Gastroesophageal sphincter (tissue), 4 donors: ENCODE measurements around the gene CLIC3. TPM values are rescaled to one million over a fixed set of nuclear protein-coding genes. Genes with fewer than 3 reads are reported as not detected.

Experiments used
- ATAC-seq: fragments of 150-250 bp; one replicate; pipeline ENCODE4 v1.9.1; 2016; ENCODE audit warnings: mild to moderate bottlenecking, moderate library complexity
- H3K27ac ChIP-seq, 4 donors: fragments of 200-600 bp; sonication (generic) in 3 of 4; 1 replicate in 3 of 4; 2 replicates in 1 of 4; pipeline ENCODE4 v1.5.1; 2016 to 2019
- H3K27me3 ChIP-seq: fragments of 200-600 bp; sonication (generic); one replicate; pipeline ENCODE4 v1.5.1; 2019
- H3K36me3 ChIP-seq, 2 donors: fragments of 200-600 bp; sonication (generic); one replicate each; pipeline ENCODE4 v1.5.1; 2019; ENCODE audit warnings: control low read depth in 1 of 2
- H3K4me1 ChIP-seq, 3 donors: fragments of 200-600 bp; sonication (generic); 1 replicate in 2 of 3; 2 replicates in 1 of 3; pipeline ENCODE4 v1.5.1; 2016 to 2019; ENCODE audit warnings: control low read depth in 2 of 3
- H3K4me3 ChIP-seq, 2 donors: fragments of 200-600 bp; sonication (generic); one replicate each; pipeline ENCODE4 v1.5.1; 2019; ENCODE audit warnings: mild to moderate bottlenecking in 1 of 2, moderate library complexity in 1 of 2
- H3K9me3 ChIP-seq, 3 donors: fragments of 200-600 bp; sonication (generic); one replicate each; pipeline ENCODE4 v1.5.1; 2017 to 2019; ENCODE audit warnings: control low read depth in 2 of 3
- EP300 ChIP-seq: sonication (generic); formaldehyde crosslinking; IDR thresholded peaks from one replicate; pipeline ENCODE4 v1.6.1; 2017; ENCODE audit warnings: antibody characterized with exemption, mild to moderate bottlenecking
- POLR2A ChIP-seq, 2 donors: fragments of 450-650 bp; IDR thresholded peaks; one replicate each; pipeline ENCODE4 v1.6.1; 2017; ENCODE audit warnings: antibody characterized with exemption in 2 of 2, mild to moderate bottlenecking in 2 of 2, moderate library complexity in 1 of 2
- POLR2AphosphoS5 ChIP-seq: sonication (generic); formaldehyde crosslinking; IDR thresholded peaks from one replicate; pipeline ENCODE4 v1.6.1; 2017; ENCODE audit warnings: antibody characterized with exemption
- WGBS, 2 donors: methylation state at CpG; one replicate each; pipeline ENCODE4 v1.1.5; 2018; ENCODE audit warnings: low coverage in 1 of 2; 5-methylcytosine and 5-hydroxymethylcytosine counted together
- total RNA-seq, 4 donors: library from RNA; depleted of rRNA; stranded (reverse); fragments of >200 nt; gene quantifications; one replicate each; pipeline ENCODE4 v1.1.0, GENCODE V29; 2016
- TF ChIP-seq, protein P1 (sequence below), 4 experiments: fragments of 200-600 bp in 2 of 4; fragments of 450-650 bp in 2 of 4; sonication (generic) in 1 of 4; IDR thresholded peaks; one replicate each; pipeline ENCODE4 v1.5.1; 2017 to 2019; ENCODE audit warnings: antibody characterized with exemption in 4 of 4, mild to moderate bottlenecking in 2 of 4, moderate library complexity in 2 of 4

CLIC3 gene
- total RNA-seq, 4 donors from 2014 or later = 0.81 to 5.4 (median 2.2) TPM

DNA sequence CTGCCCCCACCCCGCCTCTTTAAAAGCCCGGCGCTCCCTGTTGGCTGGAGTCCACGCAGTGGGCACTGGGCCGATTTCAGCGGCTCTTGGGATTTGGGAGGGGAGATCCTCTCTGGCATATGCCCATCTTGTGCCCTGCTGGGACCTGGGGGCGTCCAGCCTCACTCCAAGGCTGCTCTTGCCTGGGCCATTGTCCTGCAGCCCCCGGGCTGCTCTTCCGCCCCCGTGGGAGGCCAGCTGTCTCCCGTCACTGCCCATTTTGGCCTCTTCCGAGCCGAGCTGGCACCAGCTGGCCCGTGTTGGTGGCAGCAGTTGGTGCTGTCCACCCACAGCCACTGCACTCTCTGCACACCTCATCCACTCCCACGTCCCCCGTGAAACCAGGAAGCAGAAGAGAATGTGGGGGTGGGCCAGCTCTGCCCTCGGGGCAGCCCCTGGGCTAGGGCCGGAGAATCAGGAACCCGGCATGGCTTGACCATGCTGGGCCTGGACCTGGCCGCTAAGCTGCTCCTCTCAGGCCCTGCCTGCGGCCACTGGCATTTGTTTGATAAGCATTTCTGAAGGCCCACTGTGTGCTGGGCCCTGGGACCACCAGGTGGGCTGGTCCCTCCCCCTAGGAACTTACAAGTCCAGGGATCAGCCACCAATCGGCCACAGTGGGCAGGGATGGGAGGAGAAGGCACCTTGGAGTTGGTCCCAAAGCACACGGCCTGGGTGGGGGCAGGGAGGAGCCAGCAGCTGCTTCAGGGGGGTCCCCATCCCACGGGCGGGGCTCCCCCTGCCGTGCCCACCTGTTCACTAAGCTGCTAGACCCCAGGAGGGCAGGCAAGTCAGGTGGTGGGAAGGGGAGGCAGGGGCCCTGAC lies 49.1 kb downstream of the CLIC3 start:
- ATAC-seq = no peak
- TF ChIP-seq EP300 (no peak), POLR2AphosphoS5 (no peak), POLR2A (IDR thresholded peaks at IDR 0.05) (no peak)
- TF ChIP-seq, protein P1, sequence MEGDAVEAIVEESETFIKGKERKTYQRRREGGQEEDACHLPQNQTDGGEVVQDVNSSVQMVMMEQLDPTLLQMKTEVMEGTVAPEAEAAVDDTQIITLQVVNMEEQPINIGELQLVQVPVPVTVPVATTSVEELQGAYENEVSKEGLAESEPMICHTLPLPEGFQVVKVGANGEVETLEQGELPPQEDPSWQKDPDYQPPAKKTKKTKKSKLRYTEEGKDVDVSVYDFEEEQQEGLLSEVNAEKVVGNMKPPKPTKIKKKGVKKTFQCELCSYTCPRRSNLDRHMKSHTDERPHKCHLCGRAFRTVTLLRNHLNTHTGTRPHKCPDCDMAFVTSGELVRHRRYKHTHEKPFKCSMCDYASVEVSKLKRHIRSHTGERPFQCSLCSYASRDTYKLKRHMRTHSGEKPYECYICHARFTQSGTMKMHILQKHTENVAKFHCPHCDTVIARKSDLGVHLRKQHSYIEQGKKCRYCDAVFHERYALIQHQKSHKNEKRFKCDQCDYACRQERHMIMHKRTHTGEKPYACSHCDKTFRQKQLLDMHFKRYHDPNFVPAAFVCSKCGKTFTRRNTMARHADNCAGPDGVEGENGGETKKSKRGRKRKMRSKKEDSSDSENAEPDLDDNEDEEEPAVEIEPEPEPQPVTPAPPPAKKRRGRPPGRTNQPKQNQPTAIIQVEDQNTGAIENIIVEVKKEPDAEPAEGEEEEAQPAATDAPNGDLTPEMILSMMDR (IDR thresholded peaks at IDR 0.05) = no peak
- no peak overlapping the region for H3K4me3 ChIP-seq
- H3K9me3 ChIP-seq = no peaks in the 10 kb centered on the region
- peaks cover 0 to 55% (median 25%) of the 10 kb centered on the region in 3 donors for H3K4me1 ChIP-seq
- no peaks in the 10 kb centered on the region for H3K27me3 ChIP-seq
- H3K27ac ChIP-seq = no peak overlapping the region
- WGBS, 2 donors = 62% methylated on average over 3 of the region's 26 CpGs; no CpG with 5 or more reads in 1 of the 2 donors
- peaks cover 0 to 11% of the 10 kb centered on the region in 2 donors for H3K36me3 ChIP-seq

DNA sequence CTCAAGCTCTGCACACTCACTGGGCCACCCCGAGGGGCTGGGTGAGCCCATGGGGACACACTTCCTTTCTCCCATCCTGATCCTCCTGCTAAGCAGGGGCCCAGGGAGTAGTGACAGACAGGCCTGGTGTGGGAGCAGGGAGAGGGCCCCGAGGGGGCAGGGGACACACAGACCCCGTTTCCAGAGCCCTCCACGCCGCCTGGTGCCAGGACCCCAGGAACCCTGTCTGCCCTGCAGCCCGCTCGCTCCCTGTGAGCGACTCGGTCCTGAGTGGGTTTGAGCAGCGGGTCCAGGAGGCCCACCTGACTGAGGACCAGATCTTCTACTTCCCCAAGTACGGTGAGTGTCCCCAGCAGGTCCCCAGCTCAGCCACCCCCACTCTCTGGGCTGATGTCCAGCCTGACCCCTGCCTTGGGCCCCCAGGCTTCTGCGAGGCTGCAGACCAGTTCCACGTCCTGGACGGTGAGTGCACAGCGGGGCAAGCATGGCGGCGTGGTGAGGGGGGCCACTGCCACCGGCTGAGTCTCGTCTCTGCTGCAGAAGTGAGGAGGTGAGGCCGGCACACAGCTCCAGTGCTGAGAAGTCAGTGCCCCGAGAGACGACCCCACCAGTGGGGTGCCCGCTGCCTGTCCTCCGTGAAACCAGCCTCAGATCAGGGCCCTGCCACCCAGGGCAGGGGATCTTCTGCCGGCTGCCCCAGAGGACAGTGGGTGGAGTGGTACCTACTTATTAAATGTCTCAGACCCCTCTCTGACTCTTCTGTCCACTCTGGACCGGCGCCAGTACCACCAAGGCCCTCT lies 49.9 kb downstream of the CLIC3 start:
- Histone ChIP-seq H3K36me3 (peaks cover 0 to 19% of the 10 kb centered on the region in 2 donors), H3K4me3 (no peak overlapping the region), H3K27me3 (no peaks in the 10 kb centered on the region), H3K9me3 (no peaks in the 10 kb centered on the region), H3K4me1 (peaks cover 0 to 60% (median 25%) of the 10 kb centered on the region in 3 donors), H3K27ac (no peak overlapping the region)
- WGBS, 2 donors = no CpG with 5 or more reads among the region's 27 CpGs
- ATAC-seq = no peak
- TF ChIP-seq POLR2AphosphoS5 (no peak), POLR2A (IDR thresholded peaks at IDR 0.05) (no peak), EP300 (no peak)
- TF ChIP-seq, protein P1 (IDR thresholded peaks at IDR 0.05) = no peak

DNA sequence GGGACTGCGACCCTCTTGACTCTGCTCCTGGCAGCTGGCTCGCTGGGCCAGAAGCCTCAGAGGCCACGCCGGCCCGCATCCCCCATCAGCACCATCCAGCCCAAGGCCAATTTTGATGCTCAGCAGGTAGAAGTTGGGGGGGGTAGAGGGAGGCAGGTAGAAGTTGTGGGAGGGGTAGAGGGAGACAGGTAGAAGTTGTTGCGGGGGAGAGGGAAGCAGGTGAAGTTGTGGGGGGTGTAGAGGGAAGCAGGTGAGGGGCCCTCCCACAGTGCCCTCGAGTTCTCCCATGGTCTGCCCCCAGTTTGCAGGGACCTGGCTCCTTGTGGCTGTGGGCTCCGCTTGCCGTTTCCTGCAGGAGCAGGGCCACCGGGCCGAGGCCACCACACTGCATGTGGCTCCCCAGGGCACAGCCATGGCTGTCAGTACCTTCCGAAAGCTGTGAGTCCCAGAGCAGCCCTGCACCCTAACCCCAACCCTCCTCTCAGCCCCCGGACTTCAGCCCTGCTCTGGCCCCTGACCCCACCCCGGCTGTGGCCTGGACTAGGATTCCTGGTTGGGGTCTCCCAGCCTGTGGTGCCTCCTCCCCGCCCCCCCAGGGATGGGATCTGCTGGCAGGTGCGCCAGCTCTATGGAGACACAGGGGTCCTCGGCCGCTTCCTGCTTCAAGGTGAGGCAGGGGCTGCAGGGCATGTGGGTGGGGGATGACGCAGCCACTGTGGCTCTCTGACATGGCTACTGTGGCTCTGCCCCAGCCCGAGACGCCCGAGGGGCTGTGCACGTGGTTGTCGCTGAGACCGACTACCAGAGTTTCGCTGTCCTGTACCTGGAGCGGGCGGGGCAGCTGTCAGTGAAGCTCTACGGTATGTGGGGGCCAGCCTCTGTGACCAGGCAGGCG lies 50.8 kb downstream of the CLIC3 start:
- WGBS, 2 donors = 80% methylated on average over 2 of the region's 30 CpGs; no CpG with 5 or more reads in 1 of the 2 donors
- Histone ChIP-seq H3K9me3 (no peaks in the 10 kb centered on the region), H3K27me3 (no peaks in the 10 kb centered on the region), H3K36me3 (peaks cover 0 to 27% of the 10 kb centered on the region in 2 donors), H3K27ac (no peak overlapping the region), H3K4me1 (peaks cover 0 to 57% (median 24%) of the 10 kb centered on the region in 3 donors), H3K4me3 (no peak overlapping the region)
- TF ChIP-seq, protein P1 (IDR thresholded peaks at IDR 0.05) = no peak
- TF ChIP-seq POLR2AphosphoS5 = no peak
- no peak for ATAC-seq

Other genes starting within 250 kb of the CLIC3 start
- gene LCN6, start 248.0 kb downstream of the CLIC3 start, total RNA-seq = 10 to 100 TPM; 16.2 to 31.4 (median 22.7) TPM
- not detected for gene LCN8, start 238.3 kb downstream of the CLIC3 start, total RNA-seq
- not detected for gene LCN15, start 232.1 kb downstream of the CLIC3 start, total RNA-seq
- 10 to 100 TPM; 33.0 to 51.5 (median 40.4) TPM for gene TMEM141, start 205.2 kb downstream of the CLIC3 start, total RNA-seq
- 1 to 10 TPM in 3 of 4 donors, not detected in 1; 1.4 to 3.4 (median 2.0) TPM for gene CCDC183, start 200.2 kb downstream of the CLIC3 start, total RNA-seq
- 100 to 1,000 TPM in 1 of 4 donors, 10 to 100 TPM in 3; 54.8 to 109 (median 71.2) TPM for gene RABL6, start 188.6 kb downstream of the CLIC3 start, total RNA-seq
- 10 to 100 TPM in 1 of 4 donors, 1 to 10 TPM in 3; 2.5 to 10.9 (median 5.7) TPM for gene AJM1, start 154.1 kb downstream of the CLIC3 start, total RNA-seq
- 10 to 100 TPM; 33.7 to 63.5 (median 43.7) TPM for gene PHPT1, start 147.2 kb downstream of the CLIC3 start, total RNA-seq
- 1 to 10 TPM; 1.0 to 2.2 (median 1.8) TPM for gene MAMDC4, start 144.2 kb downstream of the CLIC3 start, total RNA-seq
- 100 to 1,000 TPM; 283 to 353 (median 323) TPM for gene EDF1, start 130.3 kb downstream of the CLIC3 start, total RNA-seq
- gene TRAF2, start 110.1 kb downstream of the CLIC3 start, total RNA-seq = 10 to 100 TPM in 2 of 4 donors, 1 to 10 TPM in 2; 3.8 to 17.1 (median 11.1) TPM
- gene FBXW5, start 51.8 kb downstream of the CLIC3 start, total RNA-seq = 100 to 1,000 TPM; 171 to 310 (median 236) TPM
- not detected for gene C8G, start 51.3 kb downstream of the CLIC3 start, total RNA-seq
- not detected for gene LCN12, start 44.3 kb downstream of the CLIC3 start, total RNA-seq
- 100 to 1,000 TPM in 1 of 4 donors, 10 to 100 TPM in 2, 1 to 10 TPM in 1; 7.4 to 132 (median 29.7) TPM for gene PTGDS, start 19.1 kb downstream of the CLIC3 start, total RNA-seq
- under 1 TPM in 2 of 4 donors, not detected in 2; 0.40 TPM for gene LCNL1, start 13.6 kb downstream of the CLIC3 start, total RNA-seq
- 10 to 100 TPM; 24.2 to 42.6 (median 36.1) TPM for gene PAXX, start 4.1 kb downstream of the CLIC3 start, total RNA-seq
- gene ABCA2, start 31.7 kb upstream of the CLIC3 start, total RNA-seq = 10 to 100 TPM; 13.5 to 24.3 (median 19.3) TPM
- gene FUT7, start 35.5 kb upstream of the CLIC3 start, total RNA-seq = under 1 TPM in 1 of 4 donors, not detected in 3; 0.20 TPM
- gene NPDC1, start 49.6 kb upstream of the CLIC3 start, total RNA-seq = 10 to 100 TPM; 50.4 to 69.9 (median 59.5) TPM
- 1 to 10 TPM in 1 of 4 donors, under 1 TPM in 1, not detected in 2; 0.58 to 1.6 TPM for gene ENTPD2, start 57.5 kb upstream of the CLIC3 start, total RNA-seq
- 1 to 10 TPM in 1 of 4 donors, under 1 TPM in 3; 0.13 to 1.3 (median 0.19) TPM for gene SAPCD2, start 74.0 kb upstream of the CLIC3 start, total RNA-seq
- gene UAP1L1, start 80.9 kb upstream of the CLIC3 start, total RNA-seq = 1 to 10 TPM; 4.2 to 7.3 (median 6.0) TPM
- gene MAN1B1, start 90.4 kb upstream of the CLIC3 start, total RNA-seq = 10 to 100 TPM; 26.1 to 30.2 (median 29.3) TPM
- gene DPP7, start 118.2 kb upstream of the CLIC3 start, total RNA-seq = 100 to 1,000 TPM in 3 of 4 donors, 10 to 100 TPM in 1; 74.5 to 124 (median 111) TPM
- under 1 TPM in 2 of 4 donors, not detected in 2; 0.08 to 0.13 TPM for gene GRIN1, start 142.6 kb upstream of the CLIC3 start, total RNA-seq
- 1 to 10 TPM in 1 of 4 donors, not detected in 3; 7.7 TPM for gene LRRC26, start 173.5 kb upstream of the CLIC3 start, total RNA-seq
- not detected for gene TMEM210, start 175.5 kb upstream of the CLIC3 start, total RNA-seq
- 10 to 100 TPM; 11.9 to 32.1 (median 23.7) TPM for gene ANAPC2, start 192.0 kb upstream of the CLIC3 start, total RNA-seq
- gene SSNA1, start 192.1 kb upstream of the CLIC3 start, total RNA-seq = 10 to 100 TPM; 56.8 to 99.0 (median 73.8) TPM
- gene TPRN, start 204.2 kb upstream of the CLIC3 start, total RNA-seq = 10 to 100 TPM in 1 of 4 donors, 1 to 10 TPM in 3; 3.6 to 11.6 (median 6.1) TPM
- gene TMEM203, start 209.1 kb upstream of the CLIC3 start, total RNA-seq = 10 to 100 TPM; 21.9 to 36.1 (median 29.1) TPM
- gene NDOR1, start 209.1 kb upstream of the CLIC3 start, total RNA-seq = 1 to 10 TPM; 4.6 to 9.8 (median 7.6) TPM
- gene RNF208, start 225.7 kb upstream of the CLIC3 start, total RNA-seq = 1 to 10 TPM in 3 of 4 donors, not detected in 1; 1.6 to 5.3 (median 3.1) TPM
- gene CYSRT1, start 228.6 kb upstream of the CLIC3 start, total RNA-seq = 1 to 10 TPM in 2 of 4 donors, not detected in 2; 1.1 to 5.8 TPM
- gene RNF224, start 230.9 kb upstream of the CLIC3 start, total RNA-seq = under 1 TPM in 1 of 4 donors, not detected in 3; 0.57 TPM
- not detected for gene SLC34A3, start 234.3 kb upstream of the CLIC3 start, total RNA-seq
- gene TUBB4B, start 244.7 kb upstream of the CLIC3 start, total RNA-seq = 100 to 1,000 TPM; 220 to 488 (median 265) TPM